Vagina (tissue), 2 donors: ENCODE data around the gene PYDC1.

Source experiments
- CTCF ChIP-seq, 3 experiments: fragments of 450-650 bp in 2 of 3; fragments of 200-600 bp in 1 of 3; sonication (generic) in 1 of 3; IDR thresholded peaks; one replicate each; pipeline ENCODE4 v1.5.1; 2017 to 2019; ENCODE audit warnings: antibody characterized with exemption in 3 of 3, mild to moderate bottlenecking in 2 of 3, moderate library complexity in 2 of 3
- POLR2A ChIP-seq, 2 donors: fragments of 450-650 bp; IDR thresholded peaks; one replicate each; pipeline ENCODE4 v1.6.1; 2017; ENCODE audit warnings: antibody characterized with exemption in 2 of 2, mild to moderate bottlenecking in 2 of 2, moderate library complexity in 2 of 2
- POLR2AphosphoS5 ChIP-seq, 2 donors: sonication (generic); formaldehyde crosslinking; IDR thresholded peaks; one replicate each; pipeline ENCODE4 v1.9.0; 2017; ENCODE audit warnings: antibody characterized with exemption in 2 of 2, mild to moderate bottlenecking in 2 of 2, low read depth in 1 of 2; ENCODE audit not compliant: insufficient read depth in 1 of 2

GRCh38 chr16:31260136-31260931 lies 43.4 kb upstream of the PYDC1 start:
- TF ChIP-seq CTCF (IDR thresholded peaks at IDR 0.05) (no peak), POLR2A (IDR thresholded peaks at IDR 0.05) (no peak), POLR2AphosphoS5 (IDR thresholded peaks at IDR 0.05; ENCODE audit: insufficient read depth in 1 of 2, low read depth in 1 of 2) (no peak)
